ENCODE results near the gene RBL2.
"Not testable (repeated sequence)": the region's sequence is repeated elsewhere in the genome, so short reads cannot be mapped to it uniquely, and the experiment has no call there.

Gene RBL2, protein sequence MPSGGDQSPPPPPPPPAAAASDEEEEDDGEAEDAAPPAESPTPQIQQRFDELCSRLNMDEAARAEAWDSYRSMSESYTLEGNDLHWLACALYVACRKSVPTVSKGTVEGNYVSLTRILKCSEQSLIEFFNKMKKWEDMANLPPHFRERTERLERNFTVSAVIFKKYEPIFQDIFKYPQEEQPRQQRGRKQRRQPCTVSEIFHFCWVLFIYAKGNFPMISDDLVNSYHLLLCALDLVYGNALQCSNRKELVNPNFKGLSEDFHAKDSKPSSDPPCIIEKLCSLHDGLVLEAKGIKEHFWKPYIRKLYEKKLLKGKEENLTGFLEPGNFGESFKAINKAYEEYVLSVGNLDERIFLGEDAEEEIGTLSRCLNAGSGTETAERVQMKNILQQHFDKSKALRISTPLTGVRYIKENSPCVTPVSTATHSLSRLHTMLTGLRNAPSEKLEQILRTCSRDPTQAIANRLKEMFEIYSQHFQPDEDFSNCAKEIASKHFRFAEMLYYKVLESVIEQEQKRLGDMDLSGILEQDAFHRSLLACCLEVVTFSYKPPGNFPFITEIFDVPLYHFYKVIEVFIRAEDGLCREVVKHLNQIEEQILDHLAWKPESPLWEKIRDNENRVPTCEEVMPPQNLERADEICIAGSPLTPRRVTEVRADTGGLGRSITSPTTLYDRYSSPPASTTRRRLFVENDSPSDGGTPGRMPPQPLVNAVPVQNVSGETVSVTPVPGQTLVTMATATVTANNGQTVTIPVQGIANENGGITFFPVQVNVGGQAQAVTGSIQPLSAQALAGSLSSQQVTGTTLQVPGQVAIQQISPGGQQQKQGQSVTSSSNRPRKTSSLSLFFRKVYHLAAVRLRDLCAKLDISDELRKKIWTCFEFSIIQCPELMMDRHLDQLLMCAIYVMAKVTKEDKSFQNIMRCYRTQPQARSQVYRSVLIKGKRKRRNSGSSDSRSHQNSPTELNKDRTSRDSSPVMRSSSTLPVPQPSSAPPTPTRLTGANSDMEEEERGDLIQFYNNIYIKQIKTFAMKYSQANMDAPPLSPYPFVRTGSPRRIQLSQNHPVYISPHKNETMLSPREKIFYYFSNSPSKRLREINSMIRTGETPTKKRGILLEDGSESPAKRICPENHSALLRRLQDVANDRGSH

DNA sequence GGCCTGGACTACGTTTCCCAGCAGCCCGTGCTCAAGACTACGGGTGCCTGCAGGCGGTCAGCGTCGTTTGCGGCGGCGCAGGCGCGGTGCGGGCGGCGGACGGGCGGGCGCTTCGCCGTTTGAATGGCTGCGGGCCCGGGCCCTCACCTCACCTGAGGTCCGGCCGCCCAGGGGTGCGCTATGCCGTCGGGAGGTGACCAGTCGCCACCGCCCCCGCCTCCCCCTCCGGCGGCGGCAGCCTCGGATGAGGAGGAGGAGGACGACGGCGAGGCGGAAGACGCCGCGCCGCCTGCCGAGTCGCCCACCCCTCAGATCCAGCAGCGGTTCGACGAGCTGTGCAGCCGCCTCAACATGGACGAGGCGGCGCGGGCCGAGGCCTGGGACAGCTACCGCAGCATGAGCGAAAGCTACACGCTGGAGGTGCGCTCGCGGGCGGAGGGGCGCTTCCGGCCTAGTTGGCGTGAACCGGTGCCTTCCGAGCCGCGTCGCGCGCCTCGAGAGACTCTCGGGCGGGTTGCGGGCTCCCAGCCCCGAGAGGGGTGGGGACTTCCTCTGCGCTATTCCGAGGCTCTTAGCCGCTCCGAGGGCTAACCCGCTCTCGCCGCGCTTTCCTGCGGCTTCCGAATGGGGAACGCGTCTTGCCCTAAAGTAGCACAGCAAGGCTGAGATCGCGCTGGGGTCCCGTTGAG, at the start of gene RBL2:
RBL2 (plus strand) TSS at position 95 of the 689 bp plus-strand sequence; CDS start at position 181, 86 bp downstream.
- peak within 1 kb of the TSS; percentile 94 for H3K4me3 Mint-ChIP-seq
- DNase-seq (ENCODE audit: low spot score in 2 of 2) (peak; percentile 73 to 89), ATAC-seq (peak; percentile 88)
- no peaks in the 10 kb centered on the region for H3K9me3 Mint-ChIP-seq
- peaks cover 36% of the 10 kb centered on the region for H3K36me3 Mint-ChIP-seq
- H3K4me1 Mint-ChIP-seq, result peaks cover 20% of the 10 kb centered on the region
- H3K27ac Mint-ChIP-seq, result peak within 1 kb of the TSS; percentile 96

DNA sequence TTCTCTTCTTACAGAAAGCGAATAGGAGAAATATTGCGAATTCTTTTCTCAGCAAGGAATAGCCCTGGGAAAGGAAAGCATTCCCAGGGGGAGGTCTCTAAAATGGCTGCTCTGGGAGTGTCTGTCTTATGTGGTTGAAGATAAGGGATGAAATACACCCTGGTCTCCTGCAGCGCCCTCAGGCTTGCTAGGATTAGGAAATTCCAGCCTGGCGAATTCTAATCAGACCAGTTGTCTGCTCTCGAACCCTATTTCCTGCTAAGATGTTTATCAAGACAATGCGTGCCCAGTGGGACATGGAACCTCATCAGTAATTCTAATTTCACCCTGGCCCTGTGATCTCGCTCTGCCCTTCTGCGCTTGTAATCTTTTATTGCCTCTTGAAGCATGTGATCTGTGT, 49.7 kb upstream of the RBL2 start:
- peaks cover 12% of the 10 kb centered on the region for H3K9me3 Mint-ChIP-seq

GRCh38 chr16:53404959-53405358, 29.3 kb upstream of the RBL2 start:
- Mint-ChIP-seq H3K27ac (no peak overlapping the region), H3K36me3 (no peaks in the 10 kb centered on the region), H3K4me1 (no peaks in the 10 kb centered on the region), H3K4me3 (no peak overlapping the region), H3K9me3 (no peaks in the 10 kb centered on the region)
- ATAC-seq, result no peak
- no peak for DNase-seq (ENCODE audit: low spot score in 2 of 2)

More for the DNA sequence above, 49.7 kb upstream of the RBL2 start:
- DNase-seq (ENCODE audit: low spot score in 2 of 2); H3K4me1 Mint-ChIP-seq; ATAC-seq; H3K36me3 Mint-ChIP-seq; H3K4me3 Mint-ChIP-seq; H3K27ac Mint-ChIP-seq: not testable (repeated sequence)

GRCh38 chr16:53412549-53412948, 21.7 kb upstream of the RBL2 start:
- no peaks in the 10 kb centered on the region for H3K9me3 Mint-ChIP-seq
- H3K27ac Mint-ChIP-seq, result no peak overlapping the region
- H3K4me3 Mint-ChIP-seq, result no peak overlapping the region
- no peak for ATAC-seq
- no peaks in the 10 kb centered on the region for H3K36me3 Mint-ChIP-seq
- no peaks in the 10 kb centered on the region for H3K4me1 Mint-ChIP-seq
- DNase-seq (ENCODE audit: low spot score in 2 of 2), result no peak

GRCh38 chr16:53413864-53414263, 20.4 kb upstream of the RBL2 start:
- H3K27ac Mint-ChIP-seq, result no peak overlapping the region
- no peaks in the 10 kb centered on the region for H3K9me3 Mint-ChIP-seq
- no peak overlapping the region for H3K4me3 Mint-ChIP-seq
- no peaks in the 10 kb centered on the region for H3K4me1 Mint-ChIP-seq
- no peak for ATAC-seq
- no peaks in the 10 kb centered on the region for H3K36me3 Mint-ChIP-seq
- DNase-seq (ENCODE audit: low spot score in 2 of 2), result no peak

- H3K36me3 Mint-ChIP-seq, result no peaks in the 10 kb centered on the region
- no peak overlapping the region for H3K4me3 Mint-ChIP-seq
- no peaks in the 10 kb centered on the region for H3K4me1 Mint-ChIP-seq
- DNase-seq (ENCODE audit: low spot score in 2 of 2) (no peak), ATAC-seq (no peak)
- no peak overlapping the region for H3K27ac Mint-ChIP-seq
- H3K9me3 Mint-ChIP-seq, result no peaks in the 10 kb centered on the region
Observed at GRCh38 chr16:53414381-53414780, 19.9 kb upstream of the RBL2 start.

GRCh38 chr16:53415504-53415903, 18.8 kb upstream of the RBL2 start:
- Mint-ChIP-seq H3K4me1 (no peaks in the 10 kb centered on the region), H3K9me3 (no peaks in the 10 kb centered on the region), H3K4me3 (no peak overlapping the region), H3K36me3 (no peaks in the 10 kb centered on the region), H3K27ac (no peak overlapping the region)
- no peak for ATAC-seq
- no peak for DNase-seq (ENCODE audit: low spot score in 2 of 2)

DNA sequence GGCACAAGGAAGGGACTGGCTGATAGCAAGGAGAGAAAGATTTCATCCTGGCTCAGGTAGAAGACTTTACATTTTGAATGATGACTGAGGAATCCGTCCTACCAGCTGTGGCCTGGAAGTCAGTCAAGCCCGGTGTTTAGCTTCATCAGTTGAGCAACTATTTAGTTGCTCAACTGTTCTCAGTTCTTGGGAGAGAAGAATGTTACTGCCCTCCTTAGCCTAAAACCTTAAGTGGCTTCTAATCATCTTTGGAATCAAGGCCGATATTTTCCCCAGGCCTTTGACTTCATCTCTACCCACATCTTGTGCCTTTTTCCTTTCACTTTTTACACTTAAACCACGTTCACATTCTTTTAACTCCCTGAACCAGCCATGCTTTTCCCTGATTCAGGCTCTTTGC, 17.3 kb upstream of the RBL2 start:
- ATAC-seq, result no peak
- no peaks in the 10 kb centered on the region for H3K4me1 Mint-ChIP-seq
- H3K36me3 Mint-ChIP-seq, result no peaks in the 10 kb centered on the region
- H3K4me3 Mint-ChIP-seq, result no peak overlapping the region
- H3K27ac Mint-ChIP-seq, result no peak overlapping the region
- no peak for DNase-seq (ENCODE audit: low spot score in 2 of 2)
- no peaks in the 10 kb centered on the region for H3K9me3 Mint-ChIP-seq

DNA sequence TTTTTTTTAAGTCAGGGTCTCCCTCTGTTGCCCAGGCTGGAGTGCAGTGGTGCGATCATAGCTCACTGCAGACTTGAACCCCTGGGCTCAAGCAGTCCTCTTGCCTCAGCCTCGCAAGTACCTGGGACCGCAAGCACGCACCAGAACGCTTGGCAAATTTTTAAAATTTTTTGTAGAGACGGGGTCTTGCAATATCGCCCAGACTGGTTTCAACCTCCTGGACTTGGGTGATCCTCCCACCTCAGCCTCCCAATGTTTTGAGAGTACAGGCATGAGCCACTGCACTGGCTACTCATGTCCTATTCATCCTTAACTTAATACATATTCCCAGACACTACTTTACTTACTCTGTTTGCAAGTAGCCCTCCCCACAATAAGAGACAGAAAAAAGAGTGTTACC, 16.3 kb upstream of the RBL2 start:
- Mint-ChIP-seq H3K4me3 (no peak overlapping the region), H3K9me3 (no peaks in the 10 kb centered on the region), H3K4me1 (no peaks in the 10 kb centered on the region), H3K36me3 (no peaks in the 10 kb centered on the region), H3K27ac (no peak overlapping the region)
- DNase-seq (ENCODE audit: low spot score in 2 of 2) (no peak), ATAC-seq (no peak)

DNA sequence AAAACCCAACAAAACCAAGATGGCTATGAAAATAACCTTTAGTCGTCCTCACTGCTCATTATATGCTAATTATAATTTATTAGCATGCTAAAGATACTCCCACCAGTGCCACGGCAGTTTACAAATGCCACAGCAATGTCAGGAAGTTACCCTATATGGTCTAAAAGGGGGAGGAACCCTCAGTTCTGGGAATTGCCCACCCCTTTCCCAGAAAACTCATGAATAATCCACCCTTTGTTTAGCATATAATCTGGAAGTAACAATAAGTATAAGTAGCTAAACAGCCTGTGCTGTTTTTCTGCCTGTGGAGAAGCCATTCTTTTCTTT, 14.9 kb upstream of the RBL2 start:
- not testable (repeated sequence) for ATAC-seq

GRCh38 chr16:53421248-53421647, 13.0 kb upstream of the RBL2 start:
- Mint-ChIP-seq H3K9me3 (no peaks in the 10 kb centered on the region), H3K27ac (no peak overlapping the region), H3K4me1 (no peaks in the 10 kb centered on the region), H3K36me3 (no peaks in the 10 kb centered on the region), H3K4me3 (no peak overlapping the region)
- ATAC-seq, result no peak
- DNase-seq (ENCODE audit: low spot score in 2 of 2), result peak in 1 of 2 donors; percentile 43

More for the DNA sequence above, 14.9 kb upstream of the RBL2 start:
- H3K36me3 Mint-ChIP-seq; H3K4me1 Mint-ChIP-seq; H3K27ac Mint-ChIP-seq; H3K9me3 Mint-ChIP-seq; DNase-seq (ENCODE audit: low spot score in 2 of 2); H3K4me3 Mint-ChIP-seq: not testable (repeated sequence)

- not testable (repeated sequence) for H3K27ac Mint-ChIP-seq, H3K4me3 Mint-ChIP-seq, ATAC-seq, H3K36me3 Mint-ChIP-seq, H3K9me3 Mint-ChIP-seq, H3K4me1 Mint-ChIP-seq
- peak in 1 of 2 donors; percentile 38 for DNase-seq (ENCODE audit: low spot score in 2 of 2)
Observed at GRCh38 chr16:53423968-53424367, 10.3 kb upstream of the RBL2 start.

DNA sequence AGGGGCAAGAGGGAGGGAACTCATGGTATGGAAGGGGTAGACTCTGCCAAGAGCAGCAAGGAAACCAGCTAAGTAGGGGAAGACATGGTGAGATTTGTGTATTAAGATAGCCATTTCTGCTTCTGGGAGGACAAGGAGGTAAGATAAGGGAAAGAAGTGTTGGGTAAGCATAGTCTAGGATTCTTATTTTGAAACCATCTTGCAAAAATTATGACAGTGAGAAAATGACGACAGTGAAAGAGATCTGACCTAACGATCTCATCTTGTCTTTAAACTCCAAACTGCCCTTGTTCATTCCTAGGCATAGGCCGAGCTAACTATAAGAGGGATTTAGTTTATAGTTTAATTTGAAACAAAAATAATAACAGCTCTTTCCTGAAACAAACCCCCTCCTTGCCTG, 5.6 kb upstream of the RBL2 start:
- DNase-seq (ENCODE audit: low spot score in 2 of 2) (no peak), ATAC-seq (no peak)
- no peak overlapping the region for H3K4me3 Mint-ChIP-seq
- H3K4me1 Mint-ChIP-seq, result no peaks in the 10 kb centered on the region
- no peak overlapping the region for H3K27ac Mint-ChIP-seq
- peaks cover under 1% of the 10 kb centered on the region for H3K36me3 Mint-ChIP-seq
- H3K9me3 Mint-ChIP-seq, result no peaks in the 10 kb centered on the region

- Mint-ChIP-seq H3K36me3 (peaks cover 4% of the 10 kb centered on the region), H3K9me3 (no peaks in the 10 kb centered on the region), H3K4me1 (no peaks in the 10 kb centered on the region), H3K4me3 (no peak overlapping the region), H3K27ac (no peak overlapping the region)
- DNase-seq (ENCODE audit: low spot score in 2 of 2), result peak in 1 of 2 donors; percentile 22
- ATAC-seq, result no peak
Observed at GRCh38 chr16:53429221-53429943, 4.9 kb upstream of the RBL2 start.

Data from stimulated activated effector memory CD8-positive, alpha-beta T cell treated with anti-CD3 and anti-CD28 coated beads, Interleukin-12 subunit alpha, Interleukin-12 subunit beta, amount 100 ng/mL, for 72 hours (primary cell).